Measurements from ENCODE around the gene PPP2CA. TPM values are rescaled to one million over a fixed set of nuclear protein-coding genes. Genes with fewer than 3 reads are reported as not detected.
A peak's percentile ranks its signal among the peaks of the same experiment; 100 is the strongest.

PPP2CA gene
- total and polyA plus RNA-seq, 2 of the 8 experiments (the other 6 are each of a cell fraction or from before 2014, with no cell fraction given), result 75.0 to 205 TPM

DNA sequence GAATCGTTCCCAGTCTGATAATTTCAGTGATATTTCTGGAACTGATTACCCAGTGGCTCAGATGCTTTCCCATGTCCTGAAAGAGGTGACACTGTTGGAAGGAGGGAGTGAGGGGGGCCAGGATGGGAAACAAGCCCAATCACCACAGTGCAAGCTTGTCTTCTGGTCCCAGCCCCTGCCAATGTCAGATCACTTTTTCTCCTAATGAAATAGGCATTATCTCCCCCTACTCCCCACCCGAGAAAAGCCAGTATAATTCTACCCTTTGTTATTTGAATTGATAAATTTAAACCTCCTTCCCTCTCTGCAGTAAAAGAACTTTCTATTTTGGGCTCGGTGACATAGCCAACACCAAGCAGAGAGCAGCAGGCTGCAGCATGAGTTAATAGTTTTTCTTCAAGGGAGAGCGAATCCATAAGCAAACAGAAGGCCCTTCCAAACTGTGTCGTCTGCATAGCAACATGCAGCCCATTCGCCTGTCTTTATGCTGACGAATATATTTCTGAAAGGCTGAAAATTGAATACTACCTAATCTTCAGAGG, 14.6 kb upstream of the PPP2CA start:
- Histone ChIP-seq H4K91ac (replicated peaks; ENCODE audit: insufficient read length, low read length) (no peak overlapping the region), H3K23ac (ENCODE audit: insufficient read length) (no peak overlapping the region), H2AFZ (ENCODE audit: low read length) (peak overlapping the region; percentile 82), H3K9me3 (ENCODE audit: insufficient read depth in 2 of 2, low read depth in 1 of 2, low read length in 1 of 2) (no peaks in the 10 kb centered on the region), H3K23me2 (ENCODE audit: low read depth, low read length) (no peaks in the 10 kb centered on the region), H4K5ac (ENCODE audit: insufficient read length, low read depth, low read length) (no peak overlapping the region), H3K18ac (ENCODE audit: extremely low read depth, low read length) (no peak overlapping the region), H3K4ac (replicated peaks; ENCODE audit: insufficient read length, low read depth, low read length) (no peak overlapping the region), H3K27me3 (replicated peaks in 1 of 4; ENCODE audit: control insufficient read depth in 3 of 4, extremely low read depth in 1 of 4, insufficient read depth in 3 of 4, low read length in 3 of 4) (no peaks in the 10 kb centered on the region), H3K27ac (ENCODE audit: low read depth, low read length) (no peak overlapping the region), H3K4me1 (replicated peaks in 1 of 4; ENCODE audit: control insufficient read depth in 3 of 4, insufficient read depth in 4 of 4, low read length in 3 of 4) (peaks cover 4 to 18% (median 10%) of the 10 kb centered on the region in 4 experiments; a peak in 5 of 7 replicates), H3K79me1 (ENCODE audit: low read depth, low read length) (no peaks in the 10 kb centered on the region), H4K8ac (ENCODE audit: extremely low read depth, insufficient read depth, low read length) (no peak overlapping the region), H2BK12ac (ENCODE audit: low read depth, low read length) (no peak overlapping the region), H3K79me2 (ENCODE audit: control insufficient read depth in 1 of 2, insufficient read depth in 2 of 2, low read length in 2 of 2) (no peaks in the 10 kb centered on the region), H2BK20ac (ENCODE audit: low read length) (no peak overlapping the region), H4K20me1 (replicated peaks in 1 of 2; ENCODE audit: control insufficient read depth in 1 of 2, insufficient read depth in 2 of 2, low read length in 2 of 2) (no peaks in the 10 kb centered on the region), H3K56ac (replicated peaks; ENCODE audit: insufficient read length, low read depth, low read length) (no peak overlapping the region), H2BK120ac (replicated peaks; ENCODE audit: low read depth, low read length) (no peak overlapping the region), H3K4me2 (ENCODE audit: insufficient read depth in 1 of 2, low read depth in 2 of 2, low read length in 2 of 2) (no peak overlapping the region), H3K4me3 (ENCODE audit: extremely low read depth in 1 of 4, insufficient read depth in 2 of 4, low read depth in 3 of 4, low read length in 4 of 4) (no peak overlapping the region), H2AK5ac (ENCODE audit: low read depth, low read length) (no peak overlapping the region), H3K36me3 (ENCODE audit: control insufficient read depth in 2 of 4, insufficient read depth in 4 of 4, low read length in 3 of 4) (no peaks in the 10 kb centered on the region), H2BK15ac (ENCODE audit: low read length) (no peak overlapping the region), H2BK5ac (ENCODE audit: low read depth, low read length) (no peak overlapping the region), H3K14ac (ENCODE audit: insufficient read length) (no peak overlapping the region), H3K9ac (replicated peaks in 1 of 4; ENCODE audit: extremely low read depth in 1 of 4, low read depth in 3 of 4, low read length in 3 of 4) (no peak overlapping the region; a peak in 2 of 7 replicates)
- ChIA-PET CTCF (ENCODE audit: partially characterized antibody) (no interaction called here), POLR2A (ENCODE audit: partially characterized antibody) (interaction anchor here (1.0 kb wide), 1 partner anchor 15 kb away, joined by 10 read pairs; the partner anchor contains the start of gene PPP2CA)
- WGBS, 2 experiments (ENCODE audit: extremely low coverage in 1 of 2, insufficient coverage in 1 of 2, insufficient read length in 1 of 2, insufficient replicate concordance in 2 of 2, low coverage in 1 of 2, low lambda C conversion rate in 2 of 2, missing lambda C conversion rate in 1 of 2), result 54% methylated on average over 7 of the region's 7 CpGs; no CpG with 5 or more reads in 1 of the 2 experiments
- FAIRE-seq, result no peak
- no peak for DNase-seq (ENCODE audit: low read depth in 1 of 2, low spot score in 2 of 2)
- TF ChIP-seq RFX5 (IDR thresholded peaks at IDR 0.05; ENCODE audit: borderline replicate concordance, low read depth, low read length) (peak; percentile 68; the same call in 1 of the 2 replicates), CHD2 (IDR thresholded peaks at IDR 0.05; ENCODE audit: low read length) (no peak)
